NCI-H69 (cell line): Measurements from ENCODE around the gene HIRA.
"Not testable (repeated sequence)": the region's sequence is repeated elsewhere in the genome, so short reads cannot be mapped to it uniquely, and the experiment has no call there.

Source experiments
- DNase-seq: peaks from one replicate; lab custom pipeline; 2025; lab: John Stamatoyannopoulos, UW

HIRA gene

GRCh38 chr22:19383292-19383691 lies 48.2 kb downstream of the HIRA start:
- no peak for DNase-seq

- DNase-seq, result no peak
Observed at GRCh38 chr22:19382240-19382639, 49.3 kb downstream of the HIRA start.

GRCh38 chr22:19378344-19378674 lies 53.2 kb downstream of the HIRA start:
- DNase-seq, result no peak

DNA sequence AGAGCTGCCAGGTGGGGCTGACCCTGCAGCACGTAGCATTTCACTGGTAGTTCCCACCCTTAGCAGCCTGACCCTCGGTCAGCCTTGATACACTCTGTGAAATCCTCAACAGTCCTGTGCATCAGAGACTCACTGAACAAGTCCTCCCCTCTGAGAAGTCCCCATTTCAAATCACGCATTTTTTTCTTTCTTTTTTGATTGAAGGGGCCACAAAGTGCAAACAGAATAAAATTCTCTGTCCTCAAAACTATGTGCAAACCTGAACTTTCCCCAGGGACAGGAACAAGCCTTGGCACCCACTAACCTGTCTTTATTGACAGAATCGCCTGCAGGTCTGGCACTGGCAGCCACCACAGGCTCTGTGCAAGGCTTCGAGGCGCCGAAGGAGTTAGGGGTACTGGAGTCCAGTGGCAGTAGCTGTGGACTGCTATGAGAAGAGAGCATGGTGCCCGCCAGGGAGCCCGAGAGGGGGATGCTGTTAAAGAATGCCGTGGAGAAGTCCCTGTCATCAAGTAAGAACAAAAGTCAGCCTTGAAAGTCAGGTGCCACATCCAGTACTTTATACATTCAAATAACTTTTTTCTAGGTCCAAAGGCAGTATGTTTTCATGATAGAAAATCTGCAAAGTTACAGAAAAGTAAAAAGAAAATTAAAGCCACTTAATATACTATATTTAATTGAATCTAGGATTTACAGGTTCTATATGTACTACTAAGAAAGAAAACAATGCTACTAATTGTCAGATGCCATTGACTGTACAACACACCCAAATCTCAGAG lies 53.8 kb downstream of the HIRA start:
- DNase-seq, result no peak

DNA sequence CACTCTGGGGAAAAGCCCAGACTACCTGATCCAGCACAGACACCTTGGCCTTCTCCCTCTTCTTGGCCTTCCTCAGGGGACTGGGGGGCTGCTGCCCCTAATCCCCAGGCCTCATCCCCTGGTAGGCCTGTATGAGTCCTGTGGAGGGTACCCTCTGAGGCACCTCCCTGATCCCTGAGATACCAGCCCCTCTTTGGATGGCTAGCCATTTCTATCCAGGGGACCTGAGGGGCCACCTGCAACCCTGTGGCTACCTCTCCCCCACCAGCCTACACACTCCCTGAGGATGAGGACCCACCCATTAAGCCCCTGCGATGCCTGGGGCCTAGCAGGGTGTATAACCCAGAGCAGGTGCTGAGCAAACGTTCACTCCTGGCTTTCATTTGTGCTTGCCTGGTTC lies 54.6 kb downstream of the HIRA start:
- DNase-seq, result no peak

DNA sequence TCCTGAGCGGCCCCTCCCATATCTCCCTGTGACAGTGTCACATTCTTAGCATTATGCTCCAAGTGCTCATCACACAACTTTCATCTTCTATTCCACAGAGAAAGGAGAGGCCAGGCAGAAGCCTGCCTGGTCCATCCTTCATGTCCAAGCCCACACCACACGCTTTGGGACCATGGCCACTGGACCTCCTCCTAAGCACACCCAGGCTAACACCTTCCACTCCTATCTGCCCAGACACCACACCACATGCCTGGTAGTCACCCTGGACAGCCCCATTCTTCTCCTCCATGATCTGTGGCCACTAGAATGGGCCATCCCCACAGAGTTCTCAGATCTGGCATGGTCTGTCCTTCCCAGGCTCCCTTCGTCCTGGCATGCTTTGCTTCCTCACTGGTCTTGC lies 55.3 kb downstream of the HIRA start:
- DNase-seq, result no peak

- DNase-seq, result no peak
Observed at GRCh38 chr22:19375435-19375834, 56.1 kb downstream of the HIRA start.

DNA sequence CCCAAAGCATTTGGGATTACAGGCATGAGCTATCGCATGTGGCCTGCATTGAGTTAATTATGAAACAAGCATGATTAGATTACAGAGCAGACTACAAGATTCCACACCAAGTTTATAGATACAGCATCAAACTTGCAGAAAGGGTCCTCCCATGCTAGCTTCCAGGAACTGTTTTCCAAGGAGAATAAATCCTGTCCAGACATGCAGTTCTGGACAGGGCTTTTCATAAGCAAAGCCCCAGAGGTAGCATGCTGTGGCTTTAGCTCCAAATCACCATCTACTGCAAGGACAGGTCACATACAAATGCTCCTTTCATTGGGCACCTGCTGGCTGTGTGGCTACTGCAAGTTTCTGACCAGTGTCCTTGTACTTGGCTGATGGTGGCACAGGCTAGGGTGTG lies 57.1 kb downstream of the HIRA start:
- DNase-seq, result no peak

DNA sequence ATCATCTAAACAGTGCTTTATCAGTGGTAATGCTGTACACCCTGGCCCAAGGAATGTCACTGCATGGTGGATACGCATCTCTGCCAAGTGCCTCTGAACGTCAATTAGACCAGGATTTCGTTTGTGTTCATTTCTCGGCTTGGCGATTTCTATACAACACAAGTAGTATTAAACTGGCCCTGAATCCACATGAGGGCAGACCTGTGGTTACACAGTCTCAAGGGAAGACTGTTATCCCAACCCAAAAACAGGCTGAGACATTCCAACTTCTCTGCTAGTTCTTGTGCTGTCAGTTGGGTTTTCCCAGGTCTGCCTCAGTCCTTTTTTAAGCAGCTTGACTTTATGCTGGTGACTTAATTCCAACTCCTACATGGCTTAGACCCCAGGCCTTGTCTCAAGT lies 58.1 kb downstream of the HIRA start:
- DNase-seq, result no peak

GRCh38 chr22:19371893-19372292 lies 59.6 kb downstream of the HIRA start:
- no peak for DNase-seq

- DNase-seq, result no peak
Observed at GRCh38 chr22:19368876-19369275, 62.7 kb downstream of the HIRA start.

DNA sequence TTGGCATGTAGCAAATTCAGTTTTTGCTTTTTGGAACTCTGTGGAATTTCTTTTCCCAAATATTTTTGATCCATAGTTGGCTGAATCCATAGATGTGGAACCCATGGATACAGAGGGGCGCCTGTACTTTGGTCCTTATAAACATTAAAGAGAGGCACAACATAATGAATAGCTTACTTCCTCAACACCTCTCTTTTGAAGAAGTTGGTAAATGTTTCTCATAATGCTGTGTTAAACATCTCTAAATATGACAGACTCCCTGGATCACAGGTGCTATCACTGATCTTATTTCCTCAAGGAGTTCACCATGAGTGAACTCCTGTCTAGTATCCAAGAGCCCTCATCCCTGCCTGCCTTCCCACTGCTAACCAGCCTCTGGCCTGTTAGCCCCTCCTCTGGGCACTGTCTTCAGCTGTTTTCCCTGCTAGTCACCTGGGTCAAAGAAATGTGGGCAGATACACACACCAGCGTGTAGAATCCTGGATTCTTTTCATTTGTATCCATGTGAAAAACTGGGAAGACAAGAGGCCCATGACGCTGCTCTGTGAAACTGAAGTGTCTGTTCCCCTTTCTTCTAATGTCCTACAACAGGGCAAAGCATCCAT lies 63.7 kb downstream of the HIRA start:
- DNase-seq, result no peak

DNA sequence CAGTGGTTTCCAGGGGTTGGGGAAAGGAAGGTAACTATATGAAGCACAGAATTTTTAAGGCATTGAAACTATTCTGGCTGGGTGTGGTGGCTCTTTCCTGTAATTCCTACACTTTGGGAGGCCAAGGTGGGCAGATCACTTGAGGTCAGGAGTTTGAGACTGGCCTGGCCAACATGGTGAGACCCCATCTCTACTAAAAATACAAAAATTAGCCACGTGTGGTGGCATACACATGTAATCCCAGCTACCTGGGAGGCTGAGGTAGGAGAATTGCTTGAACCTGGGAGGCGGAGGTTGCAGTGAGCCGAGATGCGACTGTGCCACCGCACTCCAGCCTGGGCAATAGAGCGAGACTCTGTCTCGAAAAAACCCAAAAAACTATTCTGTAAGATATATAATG lies 68.0 kb downstream of the HIRA start:
- not testable (repeated sequence) for DNase-seq

DNA sequence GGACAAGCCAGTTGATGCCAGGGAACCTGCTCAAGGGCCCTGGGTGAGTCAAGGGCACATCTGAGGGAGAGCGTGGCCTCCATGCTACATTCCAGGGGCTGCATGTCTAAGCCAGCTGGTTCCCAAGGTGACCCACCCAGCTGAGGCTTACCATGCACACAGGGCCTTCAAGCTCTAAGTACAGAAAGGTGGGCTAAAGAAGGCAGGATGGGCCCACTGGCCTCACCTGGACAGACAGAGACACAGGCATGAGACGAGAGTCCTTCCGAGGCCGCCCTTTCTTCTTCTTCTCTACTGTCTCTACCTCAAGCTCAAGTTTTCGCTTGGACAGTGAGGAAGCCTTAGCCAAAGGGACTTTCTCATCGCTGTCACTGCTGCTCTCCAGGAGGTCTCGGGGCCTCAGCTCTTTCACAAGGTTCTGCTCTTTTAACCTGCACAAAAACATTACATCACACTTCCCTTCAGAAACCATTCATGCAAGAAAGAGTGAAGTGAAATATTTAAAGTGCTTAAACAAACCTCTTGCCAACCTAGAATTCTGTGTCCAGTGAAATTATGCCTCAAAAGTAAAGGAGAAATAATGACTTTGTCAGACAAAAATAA lies 69.9 kb downstream of the HIRA start:
- DNase-seq, result no peak

DNA sequence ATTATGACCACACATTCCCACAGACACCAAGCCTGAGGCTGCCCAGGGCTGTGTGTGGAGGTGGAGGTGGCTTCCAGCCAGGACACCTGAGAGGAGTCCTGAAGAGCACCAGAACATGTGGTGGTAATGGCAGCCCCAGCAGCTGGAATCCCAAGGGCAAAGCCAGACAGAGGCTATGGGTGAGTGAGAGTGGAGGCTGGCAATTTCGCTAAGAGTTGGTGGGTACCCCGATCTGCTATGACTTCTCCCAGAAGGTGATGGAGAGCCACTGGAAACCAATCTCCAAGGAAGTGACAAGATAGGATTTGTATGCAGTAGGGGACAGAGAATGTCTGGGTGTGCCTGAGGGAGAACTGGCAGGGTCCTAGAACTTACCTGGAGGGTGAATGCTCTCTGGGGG lies 70.7 kb downstream of the HIRA start:
- no peak for DNase-seq

- DNase-seq, result no peak
Observed at GRCh38 chr22:19360300-19360792, 71.2 kb downstream of the HIRA start.

GRCh38 chr22:19359554-19360299 lies 71.8 kb downstream of the HIRA start:
- no peak for DNase-seq

GRCh38 chr22:19358703-19359553 lies 72.6 kb downstream of the HIRA start:
- no peak for DNase-seq

DNA sequence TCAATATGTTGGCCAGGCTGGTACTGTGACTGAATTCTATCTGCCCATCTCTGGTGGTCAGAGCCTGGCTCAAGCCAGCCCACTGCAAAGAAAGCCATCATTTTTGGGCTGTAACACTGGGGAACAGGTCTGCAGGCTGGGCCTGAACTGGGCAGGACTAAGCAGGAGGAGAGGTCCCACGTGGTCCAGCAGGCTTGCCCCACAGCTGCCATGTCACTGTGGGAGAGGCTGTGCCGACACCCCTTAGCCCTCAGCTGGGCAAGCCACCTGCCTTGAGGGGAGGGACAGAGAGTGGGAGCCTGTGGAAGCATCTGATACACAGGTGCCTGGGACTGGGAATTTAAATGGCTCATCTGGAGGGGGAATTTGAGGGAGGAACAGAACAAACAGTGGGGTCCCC lies 73.3 kb downstream of the HIRA start:
- no peak for DNase-seq

- no peak for DNase-seq
Observed at GRCh38 chr22:19357270-19358105, 74.0 kb downstream of the HIRA start.

GRCh38 chr22:19356708-19357269 lies 74.7 kb downstream of the HIRA start:
- no peak for DNase-seq
